ENCODE results near the gene C2orf49.

C2orf49 gene

GRCh38 chr2:105315314-105315713, 22.0 kb upstream of the C2orf49 start:
- TF ChIP-seq CTCF (conservative IDR thresholded peaks at IDR 0.05; ENCODE audit: control insufficient read depth, insufficient read depth, low read depth, low read length): no peak
- DNase-seq (ENCODE audit: low read depth): no peak
- H3K4me3 ChIP-seq (ENCODE audit: control insufficient read depth, low read depth, low read length): no peak overlapping the region

GRCh38 chr2:105317937-105318336, 19.4 kb upstream of the C2orf49 start:
- no peak overlapping the region for H3K4me3 ChIP-seq (ENCODE audit: control insufficient read depth, low read depth, low read length)
- TF ChIP-seq CTCF (conservative IDR thresholded peaks at IDR 0.05; ENCODE audit: control insufficient read depth, insufficient read depth, low read depth, low read length): no peak
- DNase-seq (ENCODE audit: low read depth): no peak

- DNase-seq (ENCODE audit: low read depth): peak; percentile 4
- H3K4me3 ChIP-seq (ENCODE audit: control insufficient read depth, low read depth, low read length): no peak overlapping the region
- TF ChIP-seq CTCF (conservative IDR thresholded peaks at IDR 0.05; ENCODE audit: control insufficient read depth, insufficient read depth, low read depth, low read length): no peak
Measured at GRCh38 chr2:105320651-105321215, 16.6 kb upstream of the C2orf49 start.

- no peak overlapping the region for H3K4me3 ChIP-seq (ENCODE audit: control insufficient read depth, low read depth, low read length)
- no peak for TF ChIP-seq CTCF (conservative IDR thresholded peaks at IDR 0.05; ENCODE audit: control insufficient read depth, insufficient read depth, low read depth, low read length)
- peak; percentile 8 for DNase-seq (ENCODE audit: low read depth)
Measured at GRCh38 chr2:105321875-105322646, 15.3 kb upstream of the C2orf49 start.

GRCh38 chr2:105323111-105323510, 14.2 kb upstream of the C2orf49 start:
- no peak for TF ChIP-seq CTCF (conservative IDR thresholded peaks at IDR 0.05; ENCODE audit: control insufficient read depth, insufficient read depth, low read depth, low read length)
- no peak for DNase-seq (ENCODE audit: low read depth)
- no peak overlapping the region for H3K4me3 ChIP-seq (ENCODE audit: control insufficient read depth, low read depth, low read length)

- DNase-seq (ENCODE audit: low read depth): no peak
- no peak overlapping the region for H3K4me3 ChIP-seq (ENCODE audit: control insufficient read depth, low read depth, low read length)
- no peak for TF ChIP-seq CTCF (conservative IDR thresholded peaks at IDR 0.05; ENCODE audit: control insufficient read depth, insufficient read depth, low read depth, low read length)
Measured at GRCh38 chr2:105324101-105324500, 13.2 kb upstream of the C2orf49 start.
